Measurements from ENCODE around the gene DMD.
"Not testable (repeated sequence)": the region's sequence is repeated elsewhere in the genome, so short reads cannot be mapped to it uniquely, and the experiment has no call there.

Gene DMD

DNA sequence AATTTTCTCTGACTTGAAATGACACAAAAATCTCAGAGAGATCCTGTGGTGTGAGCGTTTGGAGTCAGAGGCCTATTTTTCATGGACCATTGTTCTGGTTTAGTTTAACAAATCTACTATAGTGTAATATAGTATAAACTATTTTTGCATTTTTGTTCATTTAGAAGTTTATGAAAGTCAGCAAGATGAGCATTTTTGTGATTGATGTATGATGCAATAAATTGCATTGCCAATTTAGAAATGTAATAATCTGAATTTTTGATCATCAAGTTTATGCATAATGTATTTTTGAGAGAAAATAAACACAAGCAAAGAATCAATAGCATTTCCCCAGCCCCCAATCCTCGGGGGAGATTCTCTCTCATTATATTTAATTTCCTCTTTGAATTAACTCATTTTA is 1620.0 kb downstream of the DMD start:
- no peak for DNase-seq (ENCODE audit: low spot score)

DNA sequence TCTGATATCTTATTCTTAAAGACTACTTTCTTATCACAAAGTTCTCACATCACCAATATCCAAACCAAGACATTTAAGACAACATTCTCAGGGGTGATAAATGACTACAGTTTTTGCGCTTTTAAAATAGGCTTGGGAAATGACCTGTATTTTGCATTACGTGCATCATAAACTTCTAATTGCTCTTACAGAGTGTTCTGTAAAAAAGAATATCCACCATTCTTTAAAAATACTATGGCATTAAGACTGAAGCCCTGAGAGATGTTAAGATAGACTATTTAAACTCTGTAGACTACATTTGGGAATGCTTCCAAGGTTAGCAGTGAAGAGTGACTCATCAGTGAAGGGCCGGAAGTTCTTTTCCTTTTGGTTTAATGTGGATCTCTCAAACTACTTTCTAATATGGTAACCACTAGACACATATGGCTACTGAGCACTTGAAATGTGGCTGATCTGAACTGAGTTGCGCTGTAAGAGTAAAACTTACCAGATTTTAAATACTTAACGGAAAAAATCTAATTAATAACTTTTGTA is 1620.7 kb downstream of the DMD start:
- DNase-seq (ENCODE audit: low spot score): no peak

DNA sequence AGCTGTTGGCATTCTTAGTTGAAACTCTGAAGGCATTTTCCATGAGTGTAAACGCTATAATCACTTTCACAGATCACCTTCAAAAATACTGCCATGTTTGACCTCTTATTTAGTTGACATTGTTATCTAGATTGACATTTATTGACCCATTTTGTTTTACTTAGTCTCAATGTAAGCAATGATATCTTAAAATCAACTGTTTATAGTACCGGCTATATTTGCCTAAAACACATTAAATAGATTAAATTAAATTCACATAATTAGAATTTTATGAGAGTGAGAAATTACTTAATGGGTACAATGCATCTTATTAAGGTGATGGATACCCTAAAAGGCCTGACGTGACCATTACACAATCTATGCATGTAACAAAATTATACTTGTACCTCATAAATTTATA is 1621.8 kb downstream of the DMD start:
- DNase-seq (ENCODE audit: low spot score): no peak

DNA sequence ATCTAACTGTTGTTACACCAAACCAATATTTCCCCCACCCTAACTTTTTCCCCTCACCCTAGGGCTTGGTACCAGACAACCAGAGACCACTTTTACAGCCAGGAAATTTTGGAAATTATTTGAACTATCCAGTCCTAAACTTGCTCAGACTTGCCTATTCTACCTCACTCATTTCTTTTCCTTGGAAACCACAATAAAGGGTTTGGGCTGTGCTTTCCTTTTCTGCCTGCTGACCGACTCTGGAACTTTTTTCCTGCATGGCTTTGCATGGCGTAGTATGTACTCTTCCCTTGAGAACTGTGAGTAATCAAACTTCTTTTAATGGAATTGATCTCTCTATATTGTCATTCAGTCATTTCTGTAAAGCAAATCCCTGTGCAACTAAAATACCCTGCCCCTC is 1623.0 kb downstream of the DMD start:
- DNase-seq (ENCODE audit: low spot score): no peak

DNA sequence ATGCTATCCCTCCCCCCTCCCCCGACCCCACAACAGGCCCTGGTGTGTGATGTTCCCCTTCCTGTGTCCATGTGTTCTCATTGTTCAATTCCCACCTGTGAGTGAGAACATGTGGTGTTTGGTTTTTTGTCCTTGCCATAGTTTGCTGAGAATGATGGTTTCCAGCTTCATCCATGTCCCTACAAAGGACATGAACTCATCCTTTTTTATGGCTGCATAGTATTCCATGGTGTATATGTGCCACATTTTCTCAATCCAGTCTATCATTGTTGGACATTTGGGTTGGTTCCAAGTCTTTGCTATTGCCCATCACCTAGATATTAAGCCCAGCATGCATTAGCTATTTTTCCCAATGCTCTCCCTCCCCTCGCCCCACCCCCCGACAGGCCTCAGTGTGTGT is 1627.5 kb downstream of the DMD start:
- not testable (repeated sequence) for DNase-seq (ENCODE audit: low spot score)

DNA sequence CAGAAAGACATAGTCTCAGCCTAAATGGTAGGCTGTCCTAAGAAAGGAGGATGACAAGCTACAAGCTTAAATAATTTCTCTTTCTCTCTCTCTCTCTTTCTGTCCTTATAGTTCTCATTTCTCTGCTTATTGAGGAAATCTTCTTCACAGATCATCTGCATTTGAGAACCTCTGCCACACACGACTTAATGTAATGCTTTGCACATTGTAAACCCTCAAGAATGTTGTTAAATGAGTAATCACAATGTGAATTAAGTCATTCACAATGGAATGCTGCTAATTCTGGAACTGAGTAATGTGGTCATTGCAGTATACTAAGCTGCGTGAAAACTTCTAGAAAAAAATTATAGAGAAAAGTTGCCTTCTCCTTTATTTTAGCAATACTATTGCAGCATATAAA is 1630.6 kb downstream of the DMD start:
- no peak for DNase-seq (ENCODE audit: low spot score)

DNA sequence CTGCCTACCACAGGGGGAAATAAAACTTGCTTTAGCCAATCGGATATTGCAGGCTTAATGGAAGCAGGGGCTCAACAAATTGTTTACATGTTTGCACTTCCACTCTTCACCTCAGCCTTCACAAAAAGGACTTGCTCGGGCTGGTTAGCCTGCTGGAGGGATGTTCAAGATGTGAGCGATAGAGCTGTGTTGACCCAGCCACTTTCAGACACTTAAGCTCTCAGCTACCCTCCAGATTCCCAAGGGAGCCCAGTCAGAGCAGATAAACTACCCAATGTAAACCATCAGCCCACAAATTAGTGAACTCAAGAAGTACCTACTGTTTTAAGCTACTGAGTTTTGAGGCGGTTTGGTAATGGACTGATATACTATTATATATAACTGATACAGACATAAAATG is 1631.1 kb downstream of the DMD start:
- no peak for DNase-seq (ENCODE audit: low spot score)

DNA sequence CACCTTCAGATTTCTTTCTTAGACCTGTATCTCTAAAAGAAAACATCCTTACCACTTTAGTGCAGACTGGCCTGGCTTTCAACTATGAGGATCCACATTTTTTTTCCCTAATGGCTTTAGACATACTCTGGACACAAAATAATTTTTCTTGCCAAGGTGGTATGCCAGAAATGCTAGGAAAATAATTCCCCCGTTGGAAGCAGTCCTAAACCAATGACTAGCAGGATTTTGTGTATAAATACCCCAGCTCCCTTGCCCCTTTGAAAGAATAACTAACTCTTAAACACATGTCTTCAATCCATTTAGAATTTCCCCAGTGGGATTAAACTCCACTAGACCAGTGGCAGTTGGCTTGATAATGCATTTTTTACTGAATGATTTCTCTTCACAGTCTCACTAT is 1639.0 kb downstream of the DMD start:
- DNase-seq (ENCODE audit: low spot score): no peak

DNA sequence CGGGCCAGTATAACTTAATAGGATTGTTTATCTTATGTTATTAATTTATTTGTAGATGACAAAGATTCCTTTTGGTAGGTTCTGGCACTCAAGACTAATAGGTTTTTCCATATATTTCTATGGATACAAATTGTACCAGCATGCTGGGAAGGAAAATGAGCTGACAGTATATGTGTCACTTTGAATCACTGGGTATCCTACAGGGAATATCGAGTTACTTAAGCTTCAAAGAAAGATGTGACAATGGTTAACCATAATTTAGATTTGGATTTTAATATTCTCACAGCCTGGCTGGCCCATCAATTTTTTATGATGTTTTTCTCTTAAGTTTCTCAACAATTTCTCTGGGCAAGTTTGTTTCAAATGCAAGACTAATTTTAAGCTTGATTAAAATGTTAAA is 1640.7 kb downstream of the DMD start:
- no peak for DNase-seq (ENCODE audit: low spot score)

DNA sequence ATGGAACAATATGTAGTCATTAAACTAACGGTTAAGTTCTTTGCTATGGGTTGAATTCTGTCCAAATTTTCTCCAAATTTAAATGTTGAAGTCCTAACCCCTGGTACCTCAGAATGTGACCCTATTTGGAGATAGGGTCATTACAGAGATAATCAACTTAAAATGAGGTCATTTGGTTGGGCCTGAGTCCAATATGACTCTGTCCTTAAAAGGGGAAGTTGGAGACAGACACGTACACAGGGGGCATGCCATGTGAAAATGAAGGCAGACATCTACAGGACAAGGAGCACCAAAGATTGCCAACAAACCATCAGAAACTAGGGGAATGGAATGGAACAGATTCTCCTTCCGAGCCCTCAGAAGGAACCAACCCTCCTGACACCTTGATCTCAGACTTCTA is 1647.6 kb downstream of the DMD start:
- DNase-seq (ENCODE audit: low spot score): no peak

DNA sequence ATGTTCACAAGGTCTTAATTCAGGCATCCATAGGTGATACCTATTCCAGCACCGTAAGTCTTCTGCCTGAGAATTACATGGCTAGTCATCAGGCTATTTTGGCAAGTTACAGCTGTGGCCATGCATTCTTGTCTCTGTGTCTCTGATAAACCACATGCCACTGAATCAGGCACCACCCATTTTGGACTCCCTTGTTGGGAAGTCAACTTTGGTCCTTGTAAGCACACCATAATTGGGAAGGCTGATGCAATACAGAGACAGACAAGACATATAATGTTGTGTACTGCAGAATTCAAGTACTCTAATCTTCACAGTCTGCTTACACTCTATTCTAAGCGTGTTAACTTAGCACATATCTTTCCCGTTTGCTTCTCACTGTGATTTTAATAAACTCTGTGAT is 1655.8 kb downstream of the DMD start:
- DNase-seq (ENCODE audit: low spot score): no peak

DNA sequence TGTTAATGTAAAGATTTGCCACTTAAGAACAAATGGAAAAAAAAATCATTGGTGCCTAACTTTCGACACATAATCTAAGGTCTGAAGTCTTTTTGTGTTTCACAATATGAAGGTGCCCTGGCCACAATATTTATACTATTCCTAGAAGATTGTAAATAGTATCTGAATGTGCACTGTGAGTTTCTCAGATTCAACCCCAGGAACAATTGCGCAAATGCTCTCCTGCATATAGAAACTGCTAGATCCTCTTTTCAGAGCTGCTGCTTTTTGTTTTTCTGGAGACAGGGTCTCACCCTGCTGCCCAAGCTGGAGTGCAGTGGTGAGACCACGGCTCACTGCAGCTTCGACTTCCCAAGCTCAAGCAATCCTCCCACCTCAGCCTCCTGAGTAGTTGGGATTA is 1659.4 kb downstream of the DMD start:
- no peak for DNase-seq (ENCODE audit: low spot score)

DNA sequence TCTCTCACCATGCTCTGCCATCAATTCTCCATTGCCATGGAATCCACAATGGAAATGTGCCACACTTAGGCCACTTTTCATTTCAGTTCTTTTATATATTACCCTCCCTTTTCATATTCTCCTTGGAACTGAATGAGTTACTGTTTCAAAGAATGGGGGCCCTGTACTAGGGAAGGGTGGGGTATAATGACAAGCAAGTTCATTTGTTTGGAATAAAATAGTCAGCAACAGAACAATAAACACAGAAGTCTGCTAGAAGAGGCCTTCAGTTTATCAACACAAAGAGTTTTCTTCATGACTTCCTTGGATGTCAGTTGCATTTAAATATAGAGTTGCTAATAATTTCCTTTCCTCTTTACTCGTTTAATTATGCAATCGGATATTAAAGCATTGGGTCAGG is 1661.2 kb downstream of the DMD start:
- no peak for DNase-seq (ENCODE audit: low spot score)

DNA sequence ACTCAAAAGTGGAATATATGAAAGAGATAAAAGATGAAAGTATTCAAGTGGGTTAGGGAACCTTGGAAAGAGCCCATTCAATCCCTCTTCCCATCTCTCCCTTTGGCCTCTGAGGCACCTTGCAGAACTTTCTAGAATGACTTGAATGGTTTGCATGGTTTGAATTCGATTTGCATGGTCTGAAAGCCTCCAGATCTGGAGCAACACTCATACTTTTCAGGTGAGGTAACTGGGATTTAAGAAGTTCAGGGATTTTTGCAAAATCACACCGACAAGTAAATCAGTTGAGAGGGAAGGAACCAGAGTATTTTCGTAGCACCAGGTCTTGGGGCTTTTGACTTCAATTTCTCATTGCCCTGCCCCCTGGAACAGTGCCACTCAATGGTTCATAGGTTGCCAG is 1663.5 kb downstream of the DMD start:
- DNase-seq (ENCODE audit: low spot score): no peak

DNA sequence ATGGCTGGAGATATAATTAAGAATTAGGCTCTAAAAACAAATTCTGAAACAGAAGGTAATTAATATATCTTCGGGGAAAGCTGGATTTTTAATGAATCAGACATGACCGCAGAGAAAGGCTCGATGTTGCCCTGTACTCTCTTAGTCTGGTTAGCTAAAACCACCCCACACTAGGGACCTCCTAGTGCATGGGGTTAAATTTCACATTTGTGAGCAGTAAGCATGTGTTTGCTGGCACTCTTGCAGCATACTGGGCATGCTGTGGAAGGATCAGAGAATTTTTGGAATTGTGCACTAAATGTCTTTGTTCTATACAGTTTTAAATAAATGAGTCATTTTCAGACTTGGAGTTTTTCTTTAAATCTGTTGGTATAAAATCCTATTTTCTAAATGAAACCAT is 1663.9 kb downstream of the DMD start:
- DNase-seq (ENCODE audit: low spot score): no peak

DNA sequence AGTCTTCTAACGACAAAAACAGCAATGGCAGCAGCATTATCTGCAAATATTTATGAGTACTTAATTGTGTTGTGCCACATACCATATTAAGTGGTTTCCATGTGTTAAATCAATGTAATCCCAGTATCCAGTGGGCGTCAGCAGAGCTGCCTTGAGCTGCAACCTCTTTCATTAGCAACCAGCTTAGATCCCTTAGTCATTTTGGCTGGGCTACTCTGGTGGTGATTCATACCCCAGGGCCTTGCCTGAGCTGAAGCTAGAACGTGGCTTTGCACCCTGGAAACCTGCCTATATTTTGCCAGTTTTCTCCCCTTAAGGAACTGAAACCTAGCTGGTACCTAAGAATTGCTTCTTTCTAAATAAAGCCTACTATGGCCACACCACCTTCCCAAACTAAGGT is 1665.2 kb downstream of the DMD start:
- no peak for DNase-seq (ENCODE audit: low spot score)

DNA sequence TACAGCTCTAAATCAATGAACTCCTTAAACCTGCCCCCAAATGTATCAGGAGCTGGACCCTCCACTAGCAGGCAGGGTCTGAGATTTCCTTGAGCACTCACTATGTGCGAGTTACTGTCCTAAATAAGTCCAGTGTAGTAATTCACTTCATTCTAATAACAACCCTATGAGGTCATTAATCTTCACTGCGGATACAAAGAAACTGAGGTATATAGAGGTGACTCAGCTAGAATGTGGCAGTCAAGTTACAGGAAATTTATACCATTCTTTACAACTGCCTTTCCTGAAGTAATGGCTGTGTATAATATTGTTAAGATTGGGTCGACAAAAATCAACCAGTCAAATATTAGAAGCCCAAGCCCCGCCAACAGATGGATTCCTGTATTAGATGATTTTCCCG is 1665.6 kb downstream of the DMD start:
- no peak for DNase-seq (ENCODE audit: low spot score)

DNA sequence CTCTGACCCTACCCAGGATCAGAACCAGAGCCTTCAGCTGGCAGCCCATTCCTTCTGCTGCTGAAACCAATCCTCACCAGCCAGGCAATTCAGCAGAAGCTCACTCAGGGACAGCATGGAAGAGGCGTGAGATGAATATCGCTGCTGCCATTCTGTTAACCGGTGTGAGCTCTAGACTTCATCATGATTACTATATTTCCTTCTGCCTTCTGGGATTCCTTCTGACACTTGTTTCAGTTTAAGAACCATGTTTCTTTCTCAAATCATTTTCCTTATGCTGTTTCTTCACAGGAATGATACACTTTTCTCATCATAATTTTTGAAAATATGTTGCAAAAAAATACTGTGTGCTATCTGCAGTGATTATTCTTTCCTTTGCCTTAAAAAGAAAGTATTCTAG is 1666.2 kb downstream of the DMD start:
- DNase-seq (ENCODE audit: low spot score): no peak

DNA sequence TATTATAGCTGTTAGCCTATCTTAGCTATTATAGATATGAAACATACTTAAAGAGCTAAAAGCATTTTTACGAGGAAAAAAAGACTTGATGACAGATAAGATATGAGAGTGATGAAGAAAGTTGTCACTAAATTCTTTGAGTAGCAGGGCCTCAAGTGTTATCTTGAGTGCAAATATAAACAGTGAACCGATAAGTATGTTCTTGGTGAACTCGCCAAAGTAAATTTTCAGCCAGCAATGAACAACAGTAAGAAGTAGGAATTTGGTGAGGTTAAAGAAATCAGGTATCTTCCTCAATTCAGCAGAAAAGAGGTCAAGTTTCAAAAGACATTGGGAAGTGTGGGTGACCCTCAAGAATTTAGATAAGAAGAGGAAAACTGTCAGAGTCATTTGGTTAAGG is 1667.7 kb downstream of the DMD start:
- no peak for DNase-seq (ENCODE audit: low spot score)

DNA sequence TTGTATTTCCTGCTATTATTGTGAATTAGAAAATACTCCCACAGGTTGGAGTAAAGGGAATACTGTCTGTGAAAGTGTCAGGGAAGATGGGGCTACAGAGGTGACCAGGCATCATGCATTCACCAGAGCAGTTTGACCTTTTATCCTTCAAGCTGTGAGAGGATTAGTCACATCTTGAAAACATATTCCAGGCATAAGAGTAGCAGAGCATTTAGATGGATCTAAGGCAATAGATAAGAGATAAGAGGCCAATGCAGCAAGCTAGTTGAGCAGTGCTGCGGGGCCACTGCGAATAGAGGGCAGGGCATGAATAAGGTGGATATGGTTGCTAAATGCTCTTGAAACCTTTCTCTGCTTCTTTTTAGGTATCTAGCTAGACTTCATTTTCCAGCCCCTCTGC is 1668.8 kb downstream of the DMD start:
- DNase-seq (ENCODE audit: low spot score): no peak

DNA sequence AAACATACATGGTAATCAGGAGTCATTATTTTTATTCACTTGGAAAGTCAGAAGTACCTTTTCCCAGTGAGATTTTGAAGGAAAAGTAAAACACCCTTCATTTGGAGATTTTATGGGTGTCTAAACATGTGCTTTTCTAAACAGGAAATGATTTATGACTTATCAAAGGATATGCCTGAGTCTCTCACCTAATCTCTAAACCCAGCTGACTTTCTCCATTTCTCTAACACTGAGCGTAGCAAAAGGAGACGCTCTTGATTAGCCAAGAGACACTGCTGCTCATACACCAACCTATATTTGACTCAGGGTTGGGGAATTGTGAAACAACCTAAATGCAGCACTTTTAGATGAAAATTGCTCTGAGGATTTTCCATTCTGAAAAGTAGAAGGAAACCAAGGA is 1671.0 kb downstream of the DMD start:
- no peak for DNase-seq (ENCODE audit: low spot score)

DNA sequence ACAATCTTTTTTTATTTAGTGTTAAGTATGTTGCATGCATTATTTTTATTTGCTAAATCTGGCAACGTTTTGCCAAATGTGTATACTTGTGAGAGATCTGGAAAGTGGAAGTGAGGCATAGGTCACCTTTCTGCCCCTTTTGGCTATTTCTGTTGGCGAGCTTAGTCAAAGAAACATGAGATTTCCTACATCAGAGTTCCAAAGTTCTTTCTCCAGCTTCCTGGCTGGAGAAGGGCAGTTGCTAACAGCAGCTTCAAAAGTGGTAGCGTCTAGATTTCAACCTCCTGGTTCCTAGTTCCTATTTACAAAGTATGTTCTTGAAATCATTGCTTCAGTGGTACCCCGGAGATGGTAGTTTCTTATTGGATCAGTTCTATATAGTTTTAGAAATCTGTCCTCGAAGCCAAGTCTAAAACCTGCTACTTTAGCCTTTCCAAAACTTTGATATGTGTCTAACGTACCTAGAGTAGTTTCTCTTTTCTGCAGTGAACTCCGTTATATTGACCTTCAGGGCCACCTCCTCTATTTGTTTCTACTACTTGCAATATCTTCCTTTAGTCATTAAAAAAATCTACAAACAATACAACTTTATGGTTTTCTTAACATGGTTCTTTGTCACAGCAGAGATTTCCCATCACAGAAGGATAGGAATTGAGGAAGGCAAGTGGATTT is 1683.8 kb downstream of the DMD start:
- no peak for DNase-seq (ENCODE audit: low spot score)

DNA sequence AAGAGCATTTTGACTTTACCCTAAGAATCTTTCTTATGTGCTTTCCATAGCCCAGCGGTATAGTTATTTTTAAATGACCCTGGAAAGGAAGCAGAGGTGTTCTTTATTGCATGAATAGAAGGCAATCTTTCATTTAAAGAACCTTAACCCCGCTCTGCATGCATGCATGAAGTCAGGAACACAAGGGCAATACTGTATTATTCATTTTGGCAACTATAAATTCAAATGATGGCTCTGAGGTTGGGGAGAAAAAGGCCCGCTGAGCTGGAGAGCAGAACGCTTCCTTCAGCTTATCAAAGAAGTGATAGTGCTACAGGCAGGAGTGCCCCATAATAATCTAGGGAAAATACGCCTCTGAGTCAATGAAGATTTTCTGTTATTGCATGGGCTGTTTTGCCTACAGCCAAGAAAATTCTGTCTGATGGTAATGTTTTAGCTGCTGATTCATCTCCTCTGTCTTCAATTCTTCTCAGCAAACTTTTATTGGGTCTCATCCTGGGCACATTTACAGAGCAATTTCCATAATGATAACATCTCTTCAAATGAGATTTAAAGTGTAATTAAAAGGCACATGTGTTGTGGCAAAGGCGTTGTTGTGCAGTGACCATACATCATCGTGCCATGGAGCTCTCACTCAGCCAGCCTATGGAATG is 1687.3 kb downstream of the DMD start:
- no peak for DNase-seq (ENCODE audit: low spot score)

DNA sequence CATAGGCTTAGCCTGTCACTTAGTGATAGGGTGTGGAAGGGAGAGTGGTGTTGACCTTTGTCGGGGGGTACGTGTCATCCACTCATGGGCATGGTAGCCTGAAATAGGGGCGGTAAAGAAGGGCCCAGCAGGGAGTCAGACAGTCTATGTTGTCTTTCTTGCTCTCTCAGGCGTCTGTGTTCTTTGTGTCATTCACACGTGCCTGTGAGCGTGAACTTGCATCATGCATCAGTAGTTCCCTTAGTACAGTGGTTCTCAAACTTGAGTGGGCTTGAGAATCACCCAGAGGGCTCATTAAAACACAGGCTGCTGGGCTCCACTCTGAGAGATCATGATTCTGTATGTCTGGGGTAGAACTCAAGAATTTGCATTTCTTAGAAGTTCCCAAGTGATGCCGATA is 1688.6 kb downstream of the DMD start:
- DNase-seq (ENCODE audit: low spot score): no peak

Measured in HuH-7.5 (cell line).